Liver (tissue), 3 donors: ENCODE measurements around the gene CES5A.

Experiments used
- EGR1 ChIP-seq, 2 donors: IDR thresholded peaks; 2 replicates each; pipeline ENCODE4 v1.6.1; 2016 to 2018; ENCODE audit warnings: antibody characterized with exemption in 2 of 2, low read depth in 2 of 2
- FOXA2 ChIP-seq: IDR thresholded peaks from 2 replicates; pipeline ENCODE4 v1.6.1; 2016; ENCODE audit warnings: antibody characterized with exemption
- GABPA ChIP-seq, 2 donors: IDR thresholded peaks in 1 of 2; conservative IDR thresholded peaks in 1 of 2; 2 replicates each; pipeline ENCODE4 v1.6.1; 2016; ENCODE audit warnings: antibody characterized with exemption in 2 of 2, mild to moderate bottlenecking in 1 of 2, moderate library complexity in 1 of 2
- RAD21 ChIP-seq, 2 donors: IDR thresholded peaks; 2 replicates each; pipeline ENCODE4 v1.6.1; 2016; ENCODE audit warnings: antibody characterized with exemption in 2 of 2, mild to moderate bottlenecking in 2 of 2
- SP1 ChIP-seq: IDR thresholded peaks from 2 replicates; pipeline ENCODE4 v1.6.1; 2018; ENCODE audit warnings: antibody characterized with exemption, mild to moderate bottlenecking
- TAF1 ChIP-seq: conservative IDR thresholded peaks from 2 replicates; pipeline ENCODE4 v1.6.1; 2016; ENCODE audit warnings: antibody characterized with exemption, mild to moderate bottlenecking
- YY1 ChIP-seq: IDR thresholded peaks from 2 replicates; pipeline ENCODE4 v1.6.1; 2016; ENCODE audit warnings: antibody characterized with exemption, mild to moderate bottlenecking
- TF ChIP-seq, protein P1 (sequence below): fragments of 150-350 bp; IDR thresholded peaks from 2 replicates; pipeline ENCODE4 v1.5.1; 2017; ENCODE audit warnings: improper control_type of control experiment, low read depth, low read length; ENCODE audit not compliant: missing input control
- TF ChIP-seq, protein P2 (sequence below): IDR thresholded peaks from 2 replicates; pipeline ENCODE4 v1.6.1; 2016; ENCODE audit warnings: antibody characterized with exemption
- donor health status: healthy.
- donor health status: healthy.

DNA sequence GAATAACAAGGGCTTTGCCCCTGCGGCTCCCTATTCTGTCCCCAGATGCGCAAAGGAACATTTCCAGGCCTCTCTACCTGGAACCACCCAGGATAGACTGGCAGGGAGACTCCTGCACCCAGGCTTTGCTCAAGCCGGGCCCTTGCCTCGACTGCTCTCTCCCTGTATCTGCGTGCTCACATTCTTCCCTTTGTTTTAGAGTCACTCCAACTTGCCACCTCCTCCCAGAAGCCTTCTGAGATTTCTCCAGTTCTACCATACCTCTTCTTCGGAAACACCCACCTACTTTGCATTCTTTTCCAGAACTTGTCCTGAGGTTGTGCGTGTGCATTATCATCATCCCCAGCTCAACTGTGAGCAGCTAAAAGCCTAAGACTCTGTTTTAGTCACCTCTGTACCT is 3.0 kb downstream of the CES5A start:
- TF ChIP-seq EGR1 (IDR thresholded peaks at IDR 0.05; ENCODE audit: low read depth in 2 of 2): no peak
- TF ChIP-seq, protein P1, sequence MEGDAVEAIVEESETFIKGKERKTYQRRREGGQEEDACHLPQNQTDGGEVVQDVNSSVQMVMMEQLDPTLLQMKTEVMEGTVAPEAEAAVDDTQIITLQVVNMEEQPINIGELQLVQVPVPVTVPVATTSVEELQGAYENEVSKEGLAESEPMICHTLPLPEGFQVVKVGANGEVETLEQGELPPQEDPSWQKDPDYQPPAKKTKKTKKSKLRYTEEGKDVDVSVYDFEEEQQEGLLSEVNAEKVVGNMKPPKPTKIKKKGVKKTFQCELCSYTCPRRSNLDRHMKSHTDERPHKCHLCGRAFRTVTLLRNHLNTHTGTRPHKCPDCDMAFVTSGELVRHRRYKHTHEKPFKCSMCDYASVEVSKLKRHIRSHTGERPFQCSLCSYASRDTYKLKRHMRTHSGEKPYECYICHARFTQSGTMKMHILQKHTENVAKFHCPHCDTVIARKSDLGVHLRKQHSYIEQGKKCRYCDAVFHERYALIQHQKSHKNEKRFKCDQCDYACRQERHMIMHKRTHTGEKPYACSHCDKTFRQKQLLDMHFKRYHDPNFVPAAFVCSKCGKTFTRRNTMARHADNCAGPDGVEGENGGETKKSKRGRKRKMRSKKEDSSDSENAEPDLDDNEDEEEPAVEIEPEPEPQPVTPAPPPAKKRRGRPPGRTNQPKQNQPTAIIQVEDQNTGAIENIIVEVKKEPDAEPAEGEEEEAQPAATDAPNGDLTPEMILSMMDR: no peak
- TF ChIP-seq RAD21 (IDR thresholded peaks at IDR 0.05): no peak
- TF ChIP-seq GABPA (IDR thresholded peaks at IDR 0.05 in 1 of 2, conservative IDR thresholded peaks at IDR 0.05 in 1 of 2): no peak
- TF ChIP-seq SP1: no peak
- TF ChIP-seq YY1: no peak
- TF ChIP-seq FOXA2: no peak
- TF ChIP-seq, protein P2, sequence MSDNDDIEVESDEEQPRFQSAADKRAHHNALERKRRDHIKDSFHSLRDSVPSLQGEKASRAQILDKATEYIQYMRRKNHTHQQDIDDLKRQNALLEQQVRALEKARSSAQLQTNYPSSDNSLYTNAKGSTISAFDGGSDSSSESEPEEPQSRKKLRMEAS: no peak
- TF ChIP-seq TAF1: no peak
